Measurements from ENCODE around the gene SDK2.

- no peak for TF ChIP-seq CTCF (IDR thresholded peaks at IDR 0.05; ENCODE audit: control extremely low read depth in 1 of 3, insufficient read depth in 1 of 3, low read depth in 1 of 3, low read length in 3 of 3)
- TF ChIP-seq RAD21 (IDR thresholded peaks at IDR 0.05 in 1 of 2, conservative IDR thresholded peaks at IDR 0.05 in 1 of 2; ENCODE audit: low read depth in 2 of 2, low read length in 2 of 2), result no peak
Observed at GRCh38 chr17:73327676-73328075, 316.6 kb downstream of the SDK2 start.
